Adipose tissue (tissue), 3 donors: ENCODE results near the gene OR5AC2. TPM values are rescaled to one million over a fixed set of nuclear protein-coding genes. Genes with fewer than 3 reads are reported as not detected.

ENCODE experiments used
- H3K27ac ChIP-seq: one replicate; pipeline ENCODE4 v1.5.1; 2013; ENCODE audit warnings: low read depth, low read length
- WGBS, 3 donors: extraction: QIAGEN DNeasy Blood & Tissue Kit; methylation state at CpG; one replicate each; pipeline ENCODE4 v1.1.7; 2013; 5-methylcytosine and 5-hydroxymethylcytosine counted together
- polyA plus RNA-seq, 3 donors: library from polyadenylated mRNA; stranded (reverse); fragments of 200-250 nt; gene quantifications; one replicate each; pipeline ENCODE4 v1.2.3, GENCODE V29; 2013
- donor health status: healthy with polysubstance abuse.
- donor health status: Bipolar disorder and iron deficiency.
- donor health status: healthy.

Gene OR5AC2
- polyA plus RNA-seq, 3 donors = not detected

GRCh38 chr3:98115717-98116116 is 28.7 kb downstream of the OR5AC2 start:
- 94 to 98% (median 97%) methylated on average over 1 of the region's 1 CpG for WGBS, 3 donors
- no peak overlapping the region for H3K27ac ChIP-seq

GRCh38 chr3:98130421-98130820 is 43.4 kb downstream of the OR5AC2 start, which contains the start of gene OR5H1:
OR5H1 (plus strand) TSS chr3:98130721; CDS start chr3:98132698, 1,977 bp downstream.
- no peak within 1 kb of the TSS for H3K27ac ChIP-seq
- WGBS, 3 donors = 49 to 83% (median 64%) methylated on average over 1 of the region's 1 CpG

- H3K27ac ChIP-seq = no peak overlapping the region
- 62 to 75% (median 66%) methylated on average over 3 of the region's 3 CpGs for WGBS, 3 donors
Observed at GRCh38 chr3:98136631-98137030, 49.7 kb downstream of the OR5AC2 start.

Other genes with a start within 250 kb of the OR5AC2 start
- 10 to 100 TPM; 13.1 to 21.5 (median 20.3) TPM for gene RIOX2, start 114.7 kb upstream of the OR5AC2 start, polyA plus RNA-seq
- gene GABRR3, start 51.9 kb upstream of the OR5AC2 start, polyA plus RNA-seq = not detected
- gene OR5H1, start 43.5 kb downstream of the OR5AC2 start, polyA plus RNA-seq = not detected
- gene OR5H14, start 60.3 kb downstream of the OR5AC2 start, polyA plus RNA-seq = not detected
- gene OR5H15, start 79.5 kb downstream of the OR5AC2 start, polyA plus RNA-seq = not detected
- not detected for gene OR5H6, start 177.1 kb downstream of the OR5AC2 start, polyA plus RNA-seq
- gene OR5H2, start 195.3 kb downstream of the OR5AC2 start, polyA plus RNA-seq = not detected